ENCODE data around the gene CTNNA3.
"Not testable (repeated sequence)": the region's sequence is repeated elsewhere in the genome, so short reads cannot be mapped to it uniquely, and the experiment has no call there.

Gene CTNNA3

DNA sequence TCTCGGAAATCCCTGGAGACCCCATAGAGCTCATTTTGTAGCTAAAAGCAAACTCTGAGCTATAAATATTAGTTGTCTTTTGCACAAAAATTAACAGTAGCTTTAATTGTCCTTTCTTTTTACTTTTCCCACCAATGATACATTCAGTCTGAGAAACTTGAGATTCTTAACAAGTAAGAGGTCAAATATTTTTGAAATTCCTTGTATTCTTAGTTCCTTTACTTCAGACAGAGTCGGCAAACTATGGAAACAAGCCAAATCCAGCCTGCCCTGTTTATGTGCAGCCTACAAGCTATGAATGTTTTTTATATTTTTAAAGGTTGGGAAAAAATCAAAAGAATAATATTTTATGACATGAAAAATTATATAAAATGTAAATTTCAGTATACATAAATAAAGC is 146.6 kb downstream of the CTNNA3 start:
- Histone ChIP-seq H3K4me3 (ENCODE audit: low read depth, low read length) (no peak overlapping the region), H3K9ac (no peak overlapping the region), H3K4me1 (no peaks in the 10 kb centered on the region), H3K4me2 (ENCODE audit: low read length) (no peak overlapping the region), H3K79me2 (no peaks in the 10 kb centered on the region), H2AFZ (no peak overlapping the region), H3K36me3 (ENCODE audit: control insufficient read depth, insufficient read depth, low read length) (no peaks in the 10 kb centered on the region), H3K27ac (no peak overlapping the region), H3K27me3 (ENCODE audit: control insufficient read depth, insufficient read depth, low read length) (no peaks in the 10 kb centered on the region), H3K9me3 (ENCODE audit: control insufficient read depth, low read length) (no peaks in the 10 kb centered on the region)
- TF ChIP-seq, protein P1, sequence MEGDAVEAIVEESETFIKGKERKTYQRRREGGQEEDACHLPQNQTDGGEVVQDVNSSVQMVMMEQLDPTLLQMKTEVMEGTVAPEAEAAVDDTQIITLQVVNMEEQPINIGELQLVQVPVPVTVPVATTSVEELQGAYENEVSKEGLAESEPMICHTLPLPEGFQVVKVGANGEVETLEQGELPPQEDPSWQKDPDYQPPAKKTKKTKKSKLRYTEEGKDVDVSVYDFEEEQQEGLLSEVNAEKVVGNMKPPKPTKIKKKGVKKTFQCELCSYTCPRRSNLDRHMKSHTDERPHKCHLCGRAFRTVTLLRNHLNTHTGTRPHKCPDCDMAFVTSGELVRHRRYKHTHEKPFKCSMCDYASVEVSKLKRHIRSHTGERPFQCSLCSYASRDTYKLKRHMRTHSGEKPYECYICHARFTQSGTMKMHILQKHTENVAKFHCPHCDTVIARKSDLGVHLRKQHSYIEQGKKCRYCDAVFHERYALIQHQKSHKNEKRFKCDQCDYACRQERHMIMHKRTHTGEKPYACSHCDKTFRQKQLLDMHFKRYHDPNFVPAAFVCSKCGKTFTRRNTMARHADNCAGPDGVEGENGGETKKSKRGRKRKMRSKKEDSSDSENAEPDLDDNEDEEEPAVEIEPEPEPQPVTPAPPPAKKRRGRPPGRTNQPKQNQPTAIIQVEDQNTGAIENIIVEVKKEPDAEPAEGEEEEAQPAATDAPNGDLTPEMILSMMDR (IDR thresholded peaks at IDR 0.05) = no peak

DNA sequence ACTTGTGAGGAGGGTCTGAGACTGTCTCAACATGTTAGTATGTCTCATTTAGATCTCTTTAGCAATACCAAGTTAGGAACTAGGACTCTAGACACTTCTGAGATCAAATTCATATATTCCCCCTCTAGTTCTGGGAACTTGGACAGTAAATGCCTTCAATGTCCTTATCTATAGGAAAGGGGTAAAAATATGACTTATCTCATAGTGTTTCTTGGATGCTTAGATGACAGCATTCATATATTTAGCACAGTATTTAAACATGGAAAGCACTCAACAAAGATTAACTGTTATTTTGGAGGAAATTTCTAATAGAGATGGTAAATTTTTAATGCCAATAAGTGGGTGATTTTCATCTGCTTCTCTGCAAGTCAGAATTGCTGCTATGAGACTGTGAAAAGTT is 154.6 kb downstream of the CTNNA3 start:
- no peaks in the 10 kb centered on the region for H3K9me3 ChIP-seq (ENCODE audit: control insufficient read depth, low read length)
- no peaks in the 10 kb centered on the region for H3K4me1 ChIP-seq
- H3K4me3 ChIP-seq (ENCODE audit: low read depth, low read length) = no peak overlapping the region
- H3K36me3 ChIP-seq (ENCODE audit: control insufficient read depth, insufficient read depth, low read length) = no peaks in the 10 kb centered on the region
- H3K27me3 ChIP-seq (ENCODE audit: control insufficient read depth, insufficient read depth, low read length) = no peaks in the 10 kb centered on the region
- H3K4me2 ChIP-seq (ENCODE audit: low read length) = no peak overlapping the region
- no peak overlapping the region for H3K27ac ChIP-seq
- TF ChIP-seq, protein P1 (IDR thresholded peaks at IDR 0.05) = no peak
- H2AFZ ChIP-seq = no peak overlapping the region
- no peaks in the 10 kb centered on the region for H3K79me2 ChIP-seq
- no peak overlapping the region for H3K9ac ChIP-seq

GRCh38 chr10:67539312-67539711 is 156.7 kb downstream of the CTNNA3 start:
- no peak overlapping the region for H3K9ac ChIP-seq
- no peak overlapping the region for H3K27ac ChIP-seq
- no peaks in the 10 kb centered on the region for H3K36me3 ChIP-seq (ENCODE audit: control insufficient read depth, insufficient read depth, low read length)
- H3K4me3 ChIP-seq (ENCODE audit: low read depth, low read length) = no peak overlapping the region
- no peaks in the 10 kb centered on the region for H3K27me3 ChIP-seq (ENCODE audit: control insufficient read depth, insufficient read depth, low read length)
- no peaks in the 10 kb centered on the region for H3K79me2 ChIP-seq
- TF ChIP-seq, protein P1 (IDR thresholded peaks at IDR 0.05) = no peak
- H3K4me1 ChIP-seq = no peaks in the 10 kb centered on the region
- H3K9me3 ChIP-seq (ENCODE audit: control insufficient read depth, low read length) = no peaks in the 10 kb centered on the region
- no peak overlapping the region for H3K4me2 ChIP-seq (ENCODE audit: low read length)
- H2AFZ ChIP-seq = no peak overlapping the region

- H2AFZ ChIP-seq = no peak overlapping the region
- no peaks in the 10 kb centered on the region for H3K4me1 ChIP-seq
- no peaks in the 10 kb centered on the region for H3K79me2 ChIP-seq
- no peaks in the 10 kb centered on the region for H3K36me3 ChIP-seq (ENCODE audit: control insufficient read depth, insufficient read depth, low read length)
- H3K4me3 ChIP-seq (ENCODE audit: low read depth, low read length) = no peak overlapping the region
- H3K4me2 ChIP-seq (ENCODE audit: low read length) = no peak overlapping the region
- H3K9ac ChIP-seq = no peak overlapping the region
- H3K27me3 ChIP-seq (ENCODE audit: control insufficient read depth, insufficient read depth, low read length) = no peaks in the 10 kb centered on the region
- no peak overlapping the region for H3K27ac ChIP-seq
- TF ChIP-seq, protein P1 (IDR thresholded peaks at IDR 0.05) = no peak
- no peaks in the 10 kb centered on the region for H3K9me3 ChIP-seq (ENCODE audit: control insufficient read depth, low read length)
Measured at GRCh38 chr10:67537906-67538305, 158.1 kb downstream of the CTNNA3 start.

- no peaks in the 10 kb centered on the region for H3K9me3 ChIP-seq (ENCODE audit: control insufficient read depth, low read length)
- H2AFZ ChIP-seq = no peak overlapping the region
- H3K27me3 ChIP-seq (ENCODE audit: control insufficient read depth, insufficient read depth, low read length) = no peaks in the 10 kb centered on the region
- H3K4me1 ChIP-seq = no peaks in the 10 kb centered on the region
- no peaks in the 10 kb centered on the region for H3K36me3 ChIP-seq (ENCODE audit: control insufficient read depth, insufficient read depth, low read length)
- H3K79me2 ChIP-seq = no peaks in the 10 kb centered on the region
- H3K9ac ChIP-seq = no peak overlapping the region
- H3K27ac ChIP-seq = no peak overlapping the region
- H3K4me2 ChIP-seq (ENCODE audit: low read length) = no peak overlapping the region
- TF ChIP-seq, protein P1 (IDR thresholded peaks at IDR 0.05) = no peak
- no peak overlapping the region for H3K4me3 ChIP-seq (ENCODE audit: low read depth, low read length)
Measured at GRCh38 chr10:67533376-67533775, 162.6 kb downstream of the CTNNA3 start.

- H3K4me1 ChIP-seq; H3K4me3 ChIP-seq (ENCODE audit: low read depth, low read length); H3K9ac ChIP-seq; H3K27ac ChIP-seq; H2AFZ ChIP-seq; H3K27me3 ChIP-seq (ENCODE audit: control insufficient read depth, insufficient read depth, low read length); H3K79me2 ChIP-seq; H3K4me2 ChIP-seq (ENCODE audit: low read length); H3K36me3 ChIP-seq (ENCODE audit: control insufficient read depth, insufficient read depth, low read length); H3K9me3 ChIP-seq (ENCODE audit: control insufficient read depth, low read length): not testable (repeated sequence)
Measured at GRCh38 chr10:67530990-67531389, 165.0 kb downstream of the CTNNA3 start.

Measured in parathyroid adenoma (tissue), 2 donors.